GM19468 (cell line): ENCODE data around the gene SLC9A8.
"Not testable (repeated sequence)": the region's sequence is repeated elsewhere in the genome, so short reads cannot be mapped to it uniquely, and the experiment has no call there.

Experiments used
- ATAC-seq: cut with Tn5 transposase; IDR thresholded peaks from one replicate; pipeline ENCODE4 v1.9.1; 2021; ENCODE audit warnings: mild to moderate bottlenecking, moderate library complexity, moderate number of reproducible peaks; ENCODE audit not compliant: unreplicated experiment; ENCODE audit errors: extremely low read depth

The SLC9A8 gene

GRCh38 chr20:49845060-49845459, 32.4 kb downstream of the SLC9A8 start:
- no peak for ATAC-seq

- ATAC-seq, result no peak
These were observed 33.7 kb downstream of the SLC9A8 start for GRCh38 chr20:49846206-49846807.

GRCh38 chr20:49850463-49851230, 38.0 kb downstream of the SLC9A8 start:
- ATAC-seq, result no peak

DNA sequence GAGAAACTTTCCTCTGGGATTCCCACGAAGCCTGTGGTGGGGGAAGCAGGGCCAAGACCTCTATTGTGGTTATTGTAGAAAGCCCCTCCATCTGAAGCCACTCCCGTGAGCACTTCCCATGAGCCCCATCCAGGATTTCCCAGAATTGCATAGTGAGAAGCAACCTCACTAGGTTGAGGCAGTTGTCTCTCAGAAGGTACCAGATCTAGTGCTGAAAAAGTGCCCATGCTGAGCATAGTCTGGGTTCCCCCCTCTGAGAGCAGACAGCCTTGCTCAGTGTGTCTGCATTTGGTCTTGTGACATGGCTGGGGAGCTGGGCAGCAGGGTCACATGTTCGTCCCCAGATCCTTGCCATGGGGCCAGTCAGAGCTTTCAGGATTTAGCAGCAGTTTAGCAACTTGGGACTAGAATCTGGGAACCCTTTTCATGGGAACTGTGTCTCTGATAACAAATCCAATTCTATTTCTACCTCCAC, 38.6 kb downstream of the SLC9A8 start:
- ATAC-seq, result no peak

- no peak for ATAC-seq
These were observed 39.4 kb downstream of the SLC9A8 start for GRCh38 chr20:49851991-49852390.

DNA sequence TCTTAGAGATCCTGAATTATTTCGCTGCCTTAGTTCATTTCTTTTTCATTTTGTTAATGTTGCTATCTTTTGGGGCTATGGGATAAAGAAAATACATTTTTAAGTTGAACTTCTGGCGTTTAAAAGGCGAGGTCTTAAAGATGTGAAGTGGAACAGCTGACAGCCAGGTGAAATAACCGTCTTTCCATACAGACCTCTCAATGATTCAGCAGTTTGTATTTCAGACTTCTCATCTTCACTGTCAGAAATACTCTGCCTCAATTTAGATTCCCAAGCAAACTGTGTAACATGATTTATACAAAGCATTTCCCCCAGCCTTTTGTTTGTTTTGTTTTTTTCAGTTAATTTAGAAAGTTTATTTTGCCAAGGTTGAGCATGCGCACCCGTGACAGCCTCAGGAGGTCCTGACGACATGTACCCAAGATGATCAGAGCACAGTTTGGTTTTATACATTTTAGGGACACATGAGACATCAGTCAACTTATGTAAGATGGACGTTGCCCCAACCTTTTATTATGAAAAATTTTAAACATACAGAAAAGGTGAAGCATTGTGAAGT, 40.0 kb downstream of the SLC9A8 start:
- no peak for ATAC-seq

GRCh38 chr20:49853640-49854039, 41.0 kb downstream of the SLC9A8 start:
- no peak for ATAC-seq

- ATAC-seq, result no peak
These were observed 41.7 kb downstream of the SLC9A8 start for GRCh38 chr20:49854190-49854875.

DNA sequence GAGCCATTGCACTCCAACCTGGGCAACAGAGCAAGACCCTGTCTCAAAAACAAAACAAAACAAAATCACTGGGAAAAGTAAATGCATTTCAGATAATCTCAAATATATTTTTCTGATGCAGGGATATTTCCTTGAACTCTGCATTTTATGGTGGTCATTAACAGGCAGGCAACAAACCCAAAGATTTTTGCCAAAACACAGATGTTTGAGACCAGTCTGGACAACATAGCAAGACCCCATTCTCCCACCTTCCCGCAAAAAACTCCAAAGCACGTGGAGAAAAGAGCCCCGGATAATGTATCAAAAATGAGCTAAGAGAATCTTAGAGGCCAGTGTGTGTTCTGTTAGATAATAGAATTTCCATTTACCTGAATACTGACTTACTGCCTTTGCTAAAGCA, 44.3 kb downstream of the SLC9A8 start:
- no peak for ATAC-seq

DNA sequence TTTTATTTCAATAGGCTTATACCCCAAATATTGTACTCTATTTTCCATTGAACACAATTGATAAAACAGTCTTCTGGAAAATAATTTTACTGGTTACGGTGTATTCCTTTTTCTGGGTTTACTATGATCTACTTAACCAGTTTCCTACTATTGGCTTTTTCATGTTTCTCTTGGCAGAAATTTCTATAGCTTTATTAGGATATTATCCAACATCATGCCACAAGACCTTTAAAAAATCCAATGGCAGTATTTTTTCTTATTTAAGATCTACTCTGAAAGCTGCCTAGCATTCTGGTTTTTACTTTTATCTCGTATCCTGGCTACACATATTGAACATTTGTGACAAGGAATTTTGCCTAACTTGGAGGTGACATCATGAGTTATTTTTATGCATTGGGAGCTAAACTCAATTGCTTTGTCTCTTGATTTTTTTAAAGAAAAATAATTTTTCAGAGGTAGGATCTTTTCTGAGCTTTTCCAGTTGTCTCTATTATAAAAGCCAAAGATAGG, 45.5 kb downstream of the SLC9A8 start:
- ATAC-seq, result no peak

- ATAC-seq, result no peak
These were observed 46.4 kb downstream of the SLC9A8 start for GRCh38 chr20:49859011-49859410.

DNA sequence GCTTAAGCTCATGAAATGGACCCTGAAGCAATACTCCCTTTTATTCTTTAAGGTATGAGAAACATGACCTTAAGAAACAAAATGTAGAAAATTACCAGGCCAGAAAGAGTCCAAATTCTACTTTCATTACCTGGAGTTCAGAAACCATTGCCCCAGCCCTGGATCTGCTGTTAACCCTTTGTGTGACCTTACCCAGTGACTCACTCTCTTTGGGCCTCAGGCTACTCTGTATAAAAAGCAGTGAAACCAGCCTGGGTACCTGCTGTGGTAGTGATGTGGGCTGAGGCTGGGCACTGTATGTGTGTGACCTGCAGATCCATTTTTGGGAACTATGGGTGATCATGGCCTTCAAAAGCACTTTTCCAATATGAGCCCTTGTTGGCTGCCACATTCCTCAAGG, 47.2 kb downstream of the SLC9A8 start:
- ATAC-seq, result no peak

DNA sequence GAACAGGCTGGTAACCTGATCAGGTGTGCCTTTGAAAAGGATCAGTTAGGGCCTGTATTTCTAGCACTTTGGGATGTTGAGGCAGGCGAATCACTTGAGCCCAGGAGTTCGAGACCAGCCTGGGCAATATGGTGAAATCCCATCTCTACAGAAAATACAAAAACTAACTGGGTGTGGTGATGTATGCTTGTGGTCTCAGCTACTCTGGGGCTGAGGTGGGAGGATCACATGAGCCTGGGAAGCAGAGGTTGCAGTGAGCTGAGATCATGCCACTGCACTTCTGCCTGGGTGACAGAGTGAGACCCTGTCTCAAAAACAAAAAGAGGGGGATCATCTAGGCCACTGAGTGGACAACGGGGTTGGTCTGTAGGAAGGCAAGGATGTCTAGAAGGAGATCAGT, 48.6 kb downstream of the SLC9A8 start:
- ATAC-seq, result not testable (repeated sequence)

GRCh38 chr20:49862607-49863200, 50.1 kb downstream of the SLC9A8 start:
- ATAC-seq, result no peak

DNA sequence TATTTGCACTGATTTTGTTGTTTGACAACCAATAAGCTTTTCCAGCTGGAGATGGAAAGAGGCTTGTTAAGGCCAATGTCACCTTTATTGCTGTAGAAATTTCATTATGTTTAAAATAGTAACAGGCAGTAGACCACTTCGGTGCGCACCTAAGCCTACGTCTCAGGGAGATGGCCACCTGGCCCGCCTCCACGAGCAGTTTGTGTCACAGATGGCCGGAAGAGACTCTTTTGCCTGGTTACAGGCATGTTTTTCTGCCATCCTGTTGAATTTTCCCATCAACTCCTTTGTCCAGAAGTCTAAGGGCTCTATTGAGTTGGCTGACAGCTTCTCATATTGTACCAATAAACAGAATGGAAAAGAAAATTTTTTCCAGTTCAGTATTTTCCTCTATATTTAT, 51.0 kb downstream of the SLC9A8 start:
- ATAC-seq, result no peak

- ATAC-seq, result no peak
These were observed 52.9 kb downstream of the SLC9A8 start for GRCh38 chr20:49865559-49865958.

DNA sequence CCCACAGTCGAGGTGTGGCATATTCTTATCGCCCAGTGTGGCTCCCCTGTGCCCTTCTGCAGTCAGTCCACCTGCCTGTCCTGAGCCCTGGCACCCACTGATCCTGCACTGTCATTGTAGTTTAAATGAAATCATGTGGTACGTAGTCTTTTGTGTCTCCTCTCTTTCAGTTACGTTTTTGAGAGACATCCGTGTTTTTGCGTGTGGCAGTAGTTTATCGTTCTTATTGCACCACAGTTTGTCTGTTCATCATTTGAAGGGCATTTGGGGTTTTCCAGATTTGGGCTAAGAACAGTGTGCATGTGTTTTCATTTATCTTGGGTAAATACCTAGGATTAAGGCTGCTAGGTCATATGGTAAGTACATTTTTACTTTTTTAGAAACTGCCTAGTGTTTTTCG, 53.4 kb downstream of the SLC9A8 start:
- no peak for ATAC-seq

DNA sequence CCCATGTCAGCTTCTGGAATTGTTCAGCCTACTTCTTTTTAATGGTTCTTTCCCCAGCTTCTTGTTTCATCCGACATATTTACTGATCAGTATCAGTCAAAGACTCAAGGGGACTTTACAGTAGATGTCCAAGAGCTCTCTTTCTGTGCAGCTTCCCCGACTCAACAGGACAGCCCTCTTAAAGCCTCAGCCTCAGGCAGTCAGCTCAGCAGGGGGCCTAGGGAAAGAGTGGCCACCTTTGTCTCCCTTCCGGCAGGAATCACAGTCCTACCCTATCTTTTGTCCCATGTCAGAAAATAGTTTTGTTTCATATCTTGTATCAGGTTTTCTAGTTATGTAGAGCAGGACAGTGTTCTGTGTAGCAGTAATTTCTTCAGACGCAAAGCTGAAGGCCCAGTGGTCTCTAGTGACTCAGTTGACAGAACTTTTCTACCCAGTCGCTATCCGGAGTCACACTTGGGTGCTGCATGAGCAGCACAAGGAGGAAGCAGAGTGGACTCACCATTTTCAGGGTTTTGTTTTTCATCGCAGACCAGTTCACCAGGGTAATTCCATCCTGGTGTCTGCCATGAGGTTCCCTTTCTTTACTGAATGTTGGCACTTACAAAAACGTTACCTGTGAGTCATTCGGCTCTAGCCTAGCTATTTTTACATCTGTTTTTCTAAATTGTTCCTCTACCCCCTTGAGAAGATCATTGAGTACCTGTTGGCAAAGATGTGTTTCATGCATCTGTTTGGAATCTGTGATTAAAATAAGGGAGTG, 55.0 kb downstream of the SLC9A8 start:
- ATAC-seq, result no peak

DNA sequence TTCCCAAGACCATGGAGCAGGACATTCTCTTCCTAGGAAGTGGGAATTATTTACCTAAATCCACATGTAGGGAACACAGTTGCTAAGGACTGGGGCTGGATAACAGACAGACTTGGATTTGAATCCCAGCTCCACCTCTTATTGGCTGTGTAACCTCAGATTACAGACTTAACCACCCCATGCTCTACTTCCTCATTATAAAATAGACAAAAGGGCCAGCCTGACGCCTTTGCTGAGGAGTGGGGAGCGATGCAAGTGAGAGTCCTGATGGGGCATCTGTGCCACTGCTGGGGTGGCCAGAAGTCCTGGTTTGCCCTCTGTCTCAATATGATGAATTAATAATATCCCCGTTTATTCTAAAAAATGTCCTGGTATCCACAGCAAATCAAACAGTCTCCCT, 55.9 kb downstream of the SLC9A8 start:
- no peak for ATAC-seq

GRCh38 chr20:49868964-49869363, 56.3 kb downstream of the SLC9A8 start:
- ATAC-seq, result no peak
